HG03571 (cell line): Measurements from ENCODE around the gene CATSPER3.

Experiments used
- ATAC-seq: cut with Tn5 transposase; IDR thresholded peaks from one replicate; pipeline ENCODE4 v1.9.1; 2021; ENCODE audit not compliant: unreplicated experiment

Gene CATSPER3

DNA sequence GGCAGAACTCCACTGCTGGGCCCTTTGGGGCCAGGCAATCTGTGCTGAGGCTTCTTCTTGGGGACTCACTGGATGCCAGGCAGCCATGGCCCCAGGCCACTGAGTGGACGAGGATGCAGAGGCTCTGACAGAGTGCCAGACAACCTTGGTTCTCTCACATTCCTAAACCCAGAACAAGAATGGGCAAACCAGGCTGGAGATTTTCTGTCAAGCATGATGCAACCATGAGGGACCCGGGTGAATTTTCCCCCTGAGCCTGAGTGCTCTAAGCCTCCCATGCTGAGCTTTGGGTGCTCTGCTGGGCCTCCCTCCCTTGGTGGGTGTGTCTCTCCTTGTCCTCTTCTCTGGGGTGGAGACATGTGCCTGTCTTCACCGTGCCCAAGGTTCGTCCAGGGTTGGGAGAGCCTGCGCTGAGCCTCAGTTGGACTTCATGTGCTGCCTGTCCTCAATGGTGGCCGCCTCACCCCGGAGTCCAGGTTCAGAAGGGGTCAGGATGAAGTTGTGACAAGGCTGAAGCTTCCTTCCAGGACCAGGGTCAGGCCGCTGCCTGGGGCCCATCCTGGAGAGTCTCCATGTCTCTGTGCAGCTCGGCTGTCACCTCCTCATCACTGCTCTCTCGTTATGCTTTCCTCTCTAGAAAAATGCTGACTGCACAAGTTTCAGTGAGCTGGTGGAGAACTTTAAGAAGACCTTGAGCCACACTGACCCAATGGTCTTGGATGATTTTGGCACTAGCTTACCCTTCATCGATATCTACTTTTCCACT, 42.2 kb downstream of the CATSPER3 start:
- ATAC-seq, result no peak

DNA sequence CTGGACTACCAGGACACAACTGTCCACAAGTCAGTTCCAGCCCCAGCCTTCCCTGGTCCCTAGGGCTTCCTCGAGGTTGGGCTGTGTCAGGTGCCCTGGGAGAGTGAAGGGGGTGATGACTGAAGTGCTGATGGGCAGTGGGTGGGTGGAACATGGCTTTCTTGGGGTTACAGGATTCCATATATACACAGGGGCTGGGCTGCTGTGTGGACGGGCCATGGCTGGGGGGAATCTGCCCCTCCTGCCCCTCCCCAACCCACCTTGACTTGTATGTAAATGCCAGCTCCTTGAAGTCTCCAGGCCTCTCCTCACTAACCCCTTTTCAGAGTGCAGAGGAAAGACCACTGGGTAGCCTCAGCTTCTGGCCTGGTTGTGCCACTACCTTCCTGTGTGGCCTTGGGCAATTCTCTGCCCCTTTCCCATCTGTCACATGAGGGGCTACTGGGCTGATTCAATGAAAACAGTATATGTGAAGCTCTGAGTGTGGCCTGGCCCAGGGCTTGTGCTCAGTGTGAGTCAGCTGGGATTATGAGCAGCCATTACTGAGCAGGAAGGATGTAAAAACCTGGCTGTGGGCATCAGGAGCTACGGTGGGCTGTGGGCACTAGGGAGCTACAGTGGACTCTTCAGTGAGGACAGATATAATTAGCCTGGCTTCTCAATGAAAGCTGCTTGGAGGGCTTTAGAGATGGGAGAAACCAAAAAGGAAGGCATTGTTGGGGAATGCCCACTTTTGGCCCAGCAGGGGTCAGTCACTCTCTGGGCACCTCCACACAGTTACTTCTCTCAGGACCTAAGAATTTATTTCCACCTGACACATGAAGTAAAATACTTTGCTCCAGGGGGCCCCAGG, 43.0 kb downstream of the CATSPER3 start:
- ATAC-seq, result no peak

DNA sequence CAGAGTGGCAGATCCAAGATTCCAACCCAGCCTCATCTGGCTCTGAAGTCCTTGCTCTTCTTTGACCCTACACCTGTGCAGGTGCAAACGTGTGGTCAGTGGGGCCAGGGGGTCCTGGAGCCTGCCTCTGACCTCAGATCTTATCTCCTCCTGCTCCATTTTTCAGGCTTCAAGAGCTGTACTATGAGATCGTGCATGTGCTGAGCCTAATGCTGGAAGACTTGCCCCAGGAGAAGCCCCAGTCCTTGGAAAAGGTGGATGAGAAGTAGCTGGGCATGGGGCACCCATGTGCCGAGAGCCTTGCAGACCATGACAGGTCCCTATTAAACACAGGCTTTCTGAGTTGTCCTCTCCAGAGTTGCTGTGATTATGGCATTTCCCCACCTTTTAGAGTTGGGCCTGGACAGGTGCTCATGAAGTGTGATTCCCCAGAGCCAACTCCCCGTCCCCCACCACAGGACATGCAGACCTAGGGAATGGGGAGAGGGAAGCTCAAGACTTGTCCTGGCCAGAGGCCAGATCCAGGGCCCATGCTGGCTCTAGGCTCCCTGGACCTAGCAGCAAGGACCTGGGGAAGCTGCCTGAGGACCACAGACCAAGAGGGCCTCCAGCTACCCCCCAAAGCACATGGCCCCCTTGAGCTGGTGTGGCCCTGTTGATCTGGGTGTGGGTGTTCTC, 43.8 kb downstream of the CATSPER3 start:
- ATAC-seq, result no peak

DNA sequence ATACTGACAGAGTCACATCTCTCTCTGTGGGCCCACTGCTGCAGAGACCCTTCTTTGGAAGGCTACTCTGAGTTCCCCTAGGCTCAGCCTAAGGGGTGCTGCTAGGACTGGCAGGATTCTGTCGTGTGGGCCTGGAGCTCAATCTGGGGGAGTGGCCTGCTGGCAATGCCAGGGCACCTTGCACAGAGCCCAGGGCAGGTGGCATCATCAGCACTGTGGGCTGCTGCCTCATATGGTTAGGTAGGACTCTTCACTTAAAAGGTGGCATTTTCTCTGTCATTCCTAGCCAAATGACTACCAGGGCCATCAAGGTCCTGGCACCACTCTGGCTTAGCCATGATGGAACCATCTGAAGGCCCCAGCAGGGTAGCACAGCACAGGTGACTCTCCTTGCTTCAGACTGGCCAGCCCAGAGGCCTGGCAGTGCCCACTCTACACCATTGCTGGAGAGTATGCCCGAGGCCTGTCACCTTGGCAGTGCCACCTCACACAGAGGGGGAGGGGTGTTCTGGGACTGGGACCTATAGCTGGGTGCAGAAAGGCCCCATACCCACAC, 44.4 kb downstream of the CATSPER3 start:
- no peak for ATAC-seq

DNA sequence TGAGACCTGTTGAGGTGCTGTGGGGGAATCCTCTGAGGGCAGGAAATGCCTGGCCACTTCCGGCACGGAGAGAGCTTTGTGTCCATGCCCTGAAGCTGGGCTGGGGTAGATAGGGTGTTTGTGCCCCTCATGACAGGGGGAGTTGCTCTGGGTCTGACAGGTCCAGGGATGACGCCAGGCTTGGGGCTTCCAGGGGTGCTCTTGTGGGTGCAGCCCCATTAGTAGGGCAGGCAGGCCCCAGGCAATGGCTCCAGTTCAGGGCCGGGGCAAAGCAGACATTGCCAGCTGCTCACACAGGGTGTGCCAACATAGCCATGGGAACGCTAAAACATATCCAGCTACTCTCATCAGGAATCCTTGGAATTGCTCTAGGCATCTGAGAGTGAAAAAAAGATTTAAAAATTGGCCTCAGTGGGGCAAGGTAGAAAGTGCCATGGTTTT, 45.3 kb downstream of the CATSPER3 start:
- ATAC-seq, result no peak

DNA sequence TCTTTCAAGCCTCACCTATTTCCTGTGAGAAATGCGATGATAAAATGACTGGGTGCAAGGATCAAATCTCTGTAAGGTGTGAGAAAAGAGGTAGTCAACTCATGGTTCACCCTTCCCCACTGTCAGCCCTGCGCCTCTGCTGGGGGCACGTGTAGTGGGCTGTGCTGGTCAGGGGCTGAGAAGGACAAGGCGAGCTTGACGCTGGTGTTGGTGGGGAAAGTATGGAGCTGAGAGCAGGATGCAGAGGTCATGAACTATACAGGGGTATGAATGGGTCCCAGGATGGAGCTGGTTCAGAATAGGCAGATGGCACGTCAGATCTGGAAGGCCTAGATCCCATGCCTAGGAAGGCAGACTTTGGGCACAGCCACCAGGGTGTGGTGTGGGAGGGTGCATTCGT, 45.7 kb downstream of the CATSPER3 start:
- no peak for ATAC-seq

DNA sequence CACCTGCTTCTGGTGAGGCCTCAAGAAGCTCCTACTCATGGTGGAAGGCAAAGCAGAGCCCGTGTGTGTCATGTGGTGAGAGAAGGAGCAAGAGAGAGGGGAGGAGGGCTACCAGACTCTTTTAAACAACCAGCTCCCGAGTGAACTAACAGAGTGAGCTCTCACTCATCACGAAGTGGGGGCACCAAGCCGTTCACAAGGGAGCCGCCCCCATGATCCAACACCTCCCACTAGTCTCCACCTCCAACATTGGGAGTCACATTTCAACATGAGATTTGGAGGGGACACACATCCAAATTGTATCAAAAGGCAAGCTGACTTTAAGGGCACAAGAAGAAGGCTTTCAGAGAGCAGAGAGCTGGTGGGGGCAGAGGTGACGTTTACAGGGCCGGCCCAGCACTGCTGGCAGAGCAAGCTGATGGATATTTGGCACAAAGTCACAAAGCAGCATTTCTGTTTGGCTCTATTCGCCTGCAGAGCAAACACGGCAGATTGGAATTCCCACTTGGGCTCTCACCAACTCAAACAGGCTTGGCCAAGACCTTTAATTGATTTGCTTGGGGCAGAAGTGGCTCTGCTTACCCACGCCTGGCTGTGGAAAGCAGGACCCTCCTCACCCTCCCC, 46.4 kb downstream of the CATSPER3 start:
- no peak for ATAC-seq

- ATAC-seq, result no peak
These were observed 48.2 kb downstream of the CATSPER3 start for GRCh38 chr5:135015942-135016341.

GRCh38 chr5:135016861-135017290, 49.2 kb downstream of the CATSPER3 start:
- ATAC-seq, result no peak

GRCh38 chr5:135018457-135018856, 50.8 kb downstream of the CATSPER3 start:
- no peak for ATAC-seq

- no peak for ATAC-seq
These were observed 51.6 kb downstream of the CATSPER3 start for GRCh38 chr5:135019314-135019713.

DNA sequence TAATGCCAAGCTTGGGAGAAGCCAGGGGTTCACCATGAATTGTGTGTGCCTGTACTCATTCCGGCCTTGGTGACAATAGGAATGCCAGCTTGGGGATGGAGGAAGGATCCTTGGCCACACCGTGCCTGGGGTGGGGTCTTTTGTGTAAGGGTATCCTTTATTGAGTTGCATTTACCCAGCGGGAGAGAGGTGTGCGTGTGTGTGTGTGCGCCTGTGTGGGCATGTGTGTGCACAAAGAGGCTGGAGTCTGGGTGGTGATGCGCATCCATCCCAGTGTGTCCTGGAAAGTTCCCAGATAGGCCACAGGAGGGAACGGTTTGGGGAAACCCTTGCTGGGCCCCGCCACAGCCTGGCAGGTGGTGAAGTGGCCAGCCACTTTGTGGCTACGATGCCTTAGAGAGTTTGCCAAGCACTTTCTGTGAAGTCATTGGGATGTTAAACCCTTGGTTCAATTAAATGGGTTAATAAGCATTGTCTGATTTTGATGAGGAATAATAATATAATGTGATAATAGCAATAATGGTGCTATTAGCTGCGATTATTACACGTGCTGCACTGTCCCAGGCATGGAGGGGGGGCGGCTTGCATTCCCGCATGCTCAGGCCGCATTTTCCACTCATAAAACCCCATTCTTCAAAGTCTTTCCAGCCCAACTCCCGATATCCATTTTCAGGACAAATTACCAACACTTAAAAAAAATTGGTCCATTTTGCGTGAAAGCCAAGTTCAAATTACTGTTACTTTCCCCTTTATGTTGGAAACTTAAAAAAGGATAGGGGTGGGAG, 52.6 kb downstream of the CATSPER3 start:
- ATAC-seq, result no peak

DNA sequence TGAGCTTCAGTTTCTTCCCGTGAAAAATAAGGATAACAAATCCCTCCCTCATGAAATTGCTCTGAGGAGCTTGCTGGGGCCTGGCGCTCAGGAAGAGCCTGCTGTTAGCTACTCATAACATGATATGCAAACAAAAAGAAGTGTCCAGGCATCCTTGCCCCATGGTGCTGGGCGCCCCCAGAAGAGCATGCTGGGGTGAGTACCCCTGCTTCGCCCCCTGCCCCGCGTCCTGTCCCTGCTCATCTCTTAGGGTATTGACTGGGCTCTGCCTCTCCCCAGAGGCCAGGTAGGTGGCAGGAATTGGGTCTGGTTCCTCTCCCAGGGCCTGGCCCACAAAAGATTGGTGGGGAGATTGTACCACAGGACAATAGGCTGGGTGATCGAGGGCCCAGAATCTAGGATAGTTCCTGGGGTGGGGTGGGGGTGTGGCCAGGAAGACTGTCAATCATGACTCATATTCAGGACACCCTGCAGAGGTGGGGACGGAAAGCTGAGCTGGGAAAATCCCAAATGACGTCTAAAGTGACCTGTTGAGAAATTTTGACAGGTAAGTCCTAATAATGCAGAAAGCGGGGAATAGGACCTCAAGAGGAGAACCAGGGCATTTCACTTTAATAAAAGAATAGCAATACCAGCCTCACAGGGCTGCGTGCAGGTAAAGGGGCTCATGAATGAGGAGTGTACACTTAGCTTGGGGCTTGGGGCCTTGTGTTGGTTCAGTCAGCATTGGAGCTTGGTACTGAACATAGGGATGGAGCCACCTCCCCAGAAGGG, 57.4 kb downstream of the CATSPER3 start:
- ATAC-seq, result no peak

DNA sequence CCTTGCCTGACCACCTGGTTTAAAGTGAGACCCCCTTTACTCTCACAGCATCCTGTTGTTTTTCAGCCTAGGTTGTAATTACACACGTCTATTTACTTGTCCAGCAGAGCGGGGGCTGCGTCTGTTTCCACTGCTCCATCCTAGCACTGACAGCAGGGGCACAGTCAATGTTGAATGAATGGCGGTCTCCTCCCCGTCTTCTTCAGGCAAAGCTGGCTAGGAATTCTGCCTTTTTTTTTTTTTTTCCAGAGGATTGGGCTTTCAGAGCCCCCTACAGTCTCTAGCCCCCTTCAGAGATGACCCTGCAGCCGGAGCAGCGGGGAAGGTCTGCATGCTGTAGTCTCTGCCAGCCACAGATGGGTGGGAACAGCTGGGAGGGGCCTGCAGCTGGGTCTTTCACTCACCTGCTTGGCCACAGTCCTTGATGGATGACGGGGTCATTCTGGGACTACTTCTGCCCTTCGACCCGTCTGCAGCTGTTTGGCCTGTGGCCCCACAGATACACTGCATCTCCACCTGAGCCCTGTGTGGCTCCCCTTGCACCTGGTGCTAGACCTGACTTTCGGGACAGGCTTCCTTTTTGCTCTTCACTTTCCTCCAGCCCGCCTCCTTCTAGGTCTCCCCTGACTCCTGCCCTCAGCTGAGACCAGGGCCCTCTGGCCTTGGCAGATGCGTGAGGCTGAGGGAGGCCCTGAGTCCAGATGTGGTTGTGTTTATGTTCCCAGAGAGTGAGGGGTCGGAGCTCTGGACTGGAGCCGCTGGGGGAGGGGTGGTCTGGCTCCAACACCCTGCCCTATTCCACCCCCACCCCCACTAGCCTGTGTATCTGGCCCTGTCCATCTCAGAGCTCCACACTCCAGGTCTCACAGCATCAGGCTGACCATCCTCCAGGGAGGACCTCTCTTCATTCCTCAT, 58.3 kb downstream of the CATSPER3 start:
- no peak for ATAC-seq

- ATAC-seq, result no peak
These were observed 59.0 kb downstream of the CATSPER3 start for GRCh38 chr5:135026645-135027265.

GRCh38 chr5:135027266-135027696, 59.6 kb downstream of the CATSPER3 start:
- ATAC-seq, result no peak

- ATAC-seq, result no peak
These were observed 60.2 kb downstream of the CATSPER3 start for GRCh38 chr5:135027697-135028615.
